Bronchial epithelial cell (primary cell): ENCODE results near the gene YY1. TPM values are rescaled to one million over a fixed set of nuclear protein-coding genes. Genes with fewer than 3 reads are reported as not detected.
A peak's percentile ranks its signal among the peaks of the same experiment; 100 is the strongest.

Experiments
- DNase-seq: peaks from one replicate; pipeline ENCODE4 v3.0.0-alpha.2; 2010; ENCODE audit warnings: low read depth
- FAIRE-seq: peaks from 2 replicates; lab custom pipeline; 2011; peaks lifted over from hg19 to GRCh38; lab: Jason Lieb, UNC
- H3K27me3 ChIP-seq: 2 replicates; pipeline ENCODE4 v1.5.1; 2011; ENCODE audit warnings: low read length; ENCODE audit not compliant: control insufficient read depth, insufficient read depth
- H3K36me3 ChIP-seq: 2 replicates; pipeline ENCODE4 v1.5.1; 2011; ENCODE audit warnings: low read length; ENCODE audit not compliant: control insufficient read depth, insufficient read depth
- H3K4me3 ChIP-seq: 2 replicates; pipeline ENCODE4 v1.5.1; 2011; ENCODE audit warnings: mild to moderate bottlenecking, low read depth, low read length, control low read depth
- total RNA-seq: library from RNA; depleted of rRNA; stranded (reverse); fragments of >200 nt; gene quantifications from 2 replicates; pipeline ENCODE4 v1.2.1, GENCODE V29; 2014
- TF ChIP-seq, protein P1 (sequence below): IDR thresholded peaks from 2 replicates; pipeline ENCODE4 v1.5.1; 2011; ENCODE audit warnings: mild to moderate bottlenecking, moderate library complexity, low read length, control low read depth, inconsistent platforms; ENCODE audit not compliant: insufficient read depth, severe bottlenecking

Gene YY1
- total RNA-seq, 1 donor from 2014 or later = 50.5 TPM

DNA sequence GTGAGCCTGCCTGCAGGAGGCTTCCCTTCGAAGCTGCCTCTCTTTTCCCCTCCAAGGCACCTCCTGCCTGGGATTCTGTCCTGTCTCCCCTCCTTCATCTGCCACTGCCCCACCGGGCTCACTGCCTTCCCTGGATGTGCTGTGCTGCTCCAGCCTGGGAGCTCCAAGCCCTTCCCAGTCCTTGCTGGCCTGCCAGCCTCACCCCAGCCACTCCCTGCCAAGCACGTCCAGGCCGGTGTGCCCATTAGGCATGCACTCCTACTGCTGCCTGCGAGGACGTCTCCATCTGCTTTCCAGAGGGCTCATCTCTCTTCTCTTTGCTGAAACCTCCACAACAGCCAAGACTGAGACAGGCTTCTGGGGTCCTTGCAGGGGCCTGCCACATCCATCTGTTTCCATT, 75.8 kb downstream of the YY1 start:
- no peaks in the 10 kb centered on the region for H3K27me3 ChIP-seq
- DNase-seq (peak; percentile 15), FAIRE-seq (peak; percentile 58)
- no peaks in the 10 kb centered on the region for H3K36me3 ChIP-seq
- TF ChIP-seq, protein P1, sequence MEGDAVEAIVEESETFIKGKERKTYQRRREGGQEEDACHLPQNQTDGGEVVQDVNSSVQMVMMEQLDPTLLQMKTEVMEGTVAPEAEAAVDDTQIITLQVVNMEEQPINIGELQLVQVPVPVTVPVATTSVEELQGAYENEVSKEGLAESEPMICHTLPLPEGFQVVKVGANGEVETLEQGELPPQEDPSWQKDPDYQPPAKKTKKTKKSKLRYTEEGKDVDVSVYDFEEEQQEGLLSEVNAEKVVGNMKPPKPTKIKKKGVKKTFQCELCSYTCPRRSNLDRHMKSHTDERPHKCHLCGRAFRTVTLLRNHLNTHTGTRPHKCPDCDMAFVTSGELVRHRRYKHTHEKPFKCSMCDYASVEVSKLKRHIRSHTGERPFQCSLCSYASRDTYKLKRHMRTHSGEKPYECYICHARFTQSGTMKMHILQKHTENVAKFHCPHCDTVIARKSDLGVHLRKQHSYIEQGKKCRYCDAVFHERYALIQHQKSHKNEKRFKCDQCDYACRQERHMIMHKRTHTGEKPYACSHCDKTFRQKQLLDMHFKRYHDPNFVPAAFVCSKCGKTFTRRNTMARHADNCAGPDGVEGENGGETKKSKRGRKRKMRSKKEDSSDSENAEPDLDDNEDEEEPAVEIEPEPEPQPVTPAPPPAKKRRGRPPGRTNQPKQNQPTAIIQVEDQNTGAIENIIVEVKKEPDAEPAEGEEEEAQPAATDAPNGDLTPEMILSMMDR = no peak
- no peak overlapping the region for H3K4me3 ChIP-seq

DNA sequence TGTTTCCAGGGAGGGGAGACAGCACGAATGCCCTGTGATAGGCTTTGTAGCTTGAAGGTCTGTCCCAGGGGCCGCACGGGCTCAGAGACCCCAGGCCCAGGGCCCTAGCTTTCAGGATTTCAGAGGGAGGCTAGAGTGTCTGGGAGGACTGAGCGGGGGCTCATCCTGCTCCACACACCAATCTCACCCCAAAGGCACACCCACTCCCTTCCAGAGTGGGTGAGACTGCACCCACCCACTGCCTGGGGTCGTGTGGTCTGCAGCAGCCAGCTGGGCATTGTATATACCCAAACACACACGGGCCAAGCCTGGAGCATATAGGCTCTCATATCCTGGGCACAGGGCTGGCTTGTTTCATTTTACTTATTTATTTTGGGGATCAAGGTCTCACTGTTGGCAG, 78.4 kb downstream of the YY1 start:
- Histone ChIP-seq H3K27me3 (no peaks in the 10 kb centered on the region), H3K36me3 (no peaks in the 10 kb centered on the region), H3K4me3 (no peak overlapping the region)
- FAIRE-seq (no peak), DNase-seq (no peak)
- TF ChIP-seq, protein P1 = no peak

DNA sequence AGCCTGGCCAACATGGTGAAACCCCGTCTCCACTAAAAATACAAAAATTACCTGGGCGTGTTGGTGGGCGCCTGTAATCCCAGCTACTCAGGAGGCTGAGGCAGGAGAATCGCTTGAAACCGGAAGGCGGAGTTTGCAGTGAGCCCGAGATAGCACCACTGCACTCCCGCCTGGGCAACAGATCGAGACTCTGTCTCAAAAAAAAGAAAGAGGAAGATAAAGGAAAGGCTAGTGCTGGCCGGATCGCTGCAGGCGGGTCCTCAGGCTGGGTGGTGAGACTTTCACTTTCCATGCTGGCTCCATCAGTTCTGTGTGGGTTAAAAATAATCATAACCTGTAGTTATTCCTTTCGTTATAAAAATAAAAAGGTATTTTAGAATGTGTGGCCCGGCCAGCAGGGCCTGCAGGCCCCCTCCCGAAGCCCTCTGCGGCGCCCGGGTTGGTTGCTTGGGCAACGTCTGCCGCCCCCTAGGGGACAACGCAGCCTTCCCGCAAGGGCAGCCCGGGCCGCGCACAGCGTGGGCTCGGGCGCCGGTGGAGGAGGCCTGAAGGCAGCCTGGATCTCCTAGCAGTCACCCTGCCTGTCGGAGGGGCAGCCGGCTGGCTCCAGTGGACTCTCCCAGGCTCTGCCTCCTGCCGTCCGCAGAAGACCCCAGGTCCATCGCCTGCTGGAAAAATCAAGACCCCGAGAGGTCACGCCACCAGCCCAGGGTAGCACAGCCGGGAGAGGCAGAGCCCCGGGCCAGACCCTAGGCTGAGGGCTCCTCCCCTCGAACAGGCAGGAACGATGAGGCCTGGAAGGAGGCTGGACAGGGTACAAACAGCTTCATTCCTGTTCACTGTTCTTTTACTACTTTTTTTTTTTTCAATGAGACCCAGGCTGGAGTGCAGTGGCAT, 79.2 kb downstream of the YY1 start:
- FAIRE-seq (no peak), DNase-seq (no peak)
- H3K4me3 ChIP-seq = no peak overlapping the region

DNA sequence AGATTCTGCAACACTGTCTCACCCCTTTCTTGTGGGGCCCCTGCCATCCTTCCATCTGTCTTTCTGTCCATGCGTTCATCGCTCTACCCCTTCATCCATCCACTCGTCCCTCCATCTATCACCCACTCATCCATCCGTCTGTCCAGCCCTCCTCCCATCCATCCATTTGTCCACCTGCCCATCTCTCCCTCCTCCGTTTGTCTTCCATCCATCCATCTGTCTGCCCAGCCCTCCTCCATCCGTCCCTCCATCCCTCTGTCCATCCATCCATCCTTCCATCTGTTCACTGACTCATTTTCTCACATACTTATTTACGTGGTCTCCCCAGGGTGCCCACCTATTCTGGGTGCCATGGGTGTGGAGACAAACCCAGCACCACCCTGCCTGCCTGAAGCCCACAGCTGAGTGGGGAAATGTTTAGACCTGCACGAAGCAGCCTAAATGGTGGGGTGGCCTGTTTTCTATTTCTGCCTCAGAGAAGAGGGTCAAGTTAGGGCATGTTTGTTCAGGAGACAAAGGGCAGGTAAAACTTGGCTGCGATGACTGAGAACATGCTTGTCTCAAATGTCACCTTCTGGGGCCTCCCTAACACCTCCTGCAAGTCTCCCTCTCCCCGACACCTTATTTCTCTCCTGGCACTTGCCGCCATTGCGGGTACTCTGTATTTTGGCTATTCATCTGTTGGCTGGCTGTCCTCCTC, 81.4 kb downstream of the YY1 start:
- TF ChIP-seq, protein P1 = no peak

More for the DNA sequence above, 79.2 kb downstream of the YY1 start:
- TF ChIP-seq, protein P1 = peak; percentile 80
- Histone ChIP-seq H3K27me3 (no peaks in the 10 kb centered on the region), H3K36me3 (no peaks in the 10 kb centered on the region)

DNA sequence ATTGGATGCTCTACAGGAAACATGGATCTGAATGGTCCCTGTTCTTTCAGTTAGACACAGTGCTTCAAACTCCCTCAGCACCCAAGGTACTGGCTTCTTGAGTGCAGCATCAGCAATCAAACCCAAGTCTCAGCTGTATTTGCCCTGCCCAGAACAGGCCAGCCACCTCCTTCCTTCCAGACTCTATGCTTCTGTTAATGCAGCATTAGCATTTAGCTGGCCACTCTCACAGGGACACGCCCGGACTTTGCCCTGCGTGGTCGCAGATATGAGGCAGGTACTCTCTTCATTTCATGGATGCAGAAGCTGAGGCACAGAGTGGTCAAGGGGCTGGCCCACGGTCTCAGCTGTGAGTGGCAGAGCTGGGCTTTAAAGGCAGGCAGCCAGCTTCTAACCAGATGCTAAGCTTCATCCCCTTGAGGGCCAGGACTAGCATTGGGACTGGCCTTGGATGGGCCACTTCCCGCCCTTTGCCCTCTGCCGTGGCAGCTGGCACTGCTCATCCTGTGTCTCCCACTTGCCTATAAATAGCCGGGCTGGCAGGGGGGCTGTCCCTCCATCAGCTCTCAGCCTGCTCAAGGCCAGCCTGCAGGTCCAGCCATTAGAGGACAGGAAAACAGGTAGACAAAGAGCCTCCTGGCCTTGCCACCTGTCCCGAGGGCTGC, 82.7 kb downstream of the YY1 start:
- H3K27me3 ChIP-seq = no peaks in the 10 kb centered on the region
- H3K36me3 ChIP-seq = no peaks in the 10 kb centered on the region
- no peak overlapping the region for H3K4me3 ChIP-seq
- FAIRE-seq (peak; percentile 52), DNase-seq (no peak)
- TF ChIP-seq, protein P1 = no peak

More for the DNA sequence above, 81.4 kb downstream of the YY1 start:
- no peaks in the 10 kb centered on the region for H3K36me3 ChIP-seq
- DNase-seq (peak; percentile 88), FAIRE-seq (no peak)
- no peak overlapping the region for H3K4me3 ChIP-seq
- H3K27me3 ChIP-seq = no peaks in the 10 kb centered on the region
